SJCRH30 (cell line): Measurements from ENCODE around the gene MYO7A. TPM values are rescaled to one million over a fixed set of nuclear protein-coding genes. Genes with fewer than 3 reads are reported as not detected.
A peak's percentile ranks its signal among the peaks of the same experiment; 100 is the strongest.

Source experiments
- DNase-seq, 2 experiments: peaks; one replicate each; pipeline ENCODE4 v3.0.0-alpha.2; 2015 to 2020
- H3K27ac ChIP-seq: fragments of 250-450 bp; sonication (Bioruptor Pico); 2 replicates; pipeline ENCODE4 v1.5.1; 2020; ENCODE audit warnings: mild to moderate bottlenecking, moderate library complexity
- H3K27me3 ChIP-seq: fragments of 250-450 bp; sonication (Bioruptor Pico); 2 replicates; pipeline ENCODE4 v1.5.1; 2020; ENCODE audit warnings: mild to moderate bottlenecking, moderate library complexity
- H3K36me3 ChIP-seq: fragments of 250-450 bp; sonication (Bioruptor Pico); 2 replicates; pipeline ENCODE4 v1.5.1; 2020; ENCODE audit warnings: mild to moderate bottlenecking, moderate library complexity
- H3K4me1 ChIP-seq: fragments of 250-450 bp; sonication (Bioruptor Pico); 2 replicates; pipeline ENCODE4 v1.5.1; 2020; ENCODE audit warnings: mild to moderate bottlenecking, moderate library complexity
- H3K4me3 ChIP-seq: fragments of 250-450 bp; sonication (Bioruptor Pico); 2 replicates; pipeline ENCODE4 v1.5.1; 2020; ENCODE audit warnings: mild to moderate bottlenecking, moderate library complexity
- H3K9me3 ChIP-seq: fragments of 250-450 bp; sonication (Bioruptor Pico); replicated peaks from 2 replicates; pipeline ENCODE4 v1.5.1; 2020; ENCODE audit warnings: mild to moderate bottlenecking, moderate library complexity
- total RNA-seq: library from RNA; depleted of rRNA; stranded (reverse); fragments of >200 nt; shearing (Covaris generic); gene quantifications from 2 replicates; pipeline ENCODE4 v1.2.3, GENCODE V29; 2014

Gene MYO7A
- total RNA-seq, 1 experiment from 2014 or later = 4.5 TPM

GRCh38 chr11:77167111-77167626, 39.1 kb downstream of the MYO7A start:
- H3K4me3 ChIP-seq = no peak overlapping the region
- H3K36me3 ChIP-seq = no peaks in the 10 kb centered on the region
- no peak overlapping the region for H3K27ac ChIP-seq
- peaks cover 21% of the 10 kb centered on the region for H3K4me1 ChIP-seq
- H3K9me3 ChIP-seq = no peaks in the 10 kb centered on the region
- no peak for DNase-seq
- H3K27me3 ChIP-seq = no peaks in the 10 kb centered on the region

DNA sequence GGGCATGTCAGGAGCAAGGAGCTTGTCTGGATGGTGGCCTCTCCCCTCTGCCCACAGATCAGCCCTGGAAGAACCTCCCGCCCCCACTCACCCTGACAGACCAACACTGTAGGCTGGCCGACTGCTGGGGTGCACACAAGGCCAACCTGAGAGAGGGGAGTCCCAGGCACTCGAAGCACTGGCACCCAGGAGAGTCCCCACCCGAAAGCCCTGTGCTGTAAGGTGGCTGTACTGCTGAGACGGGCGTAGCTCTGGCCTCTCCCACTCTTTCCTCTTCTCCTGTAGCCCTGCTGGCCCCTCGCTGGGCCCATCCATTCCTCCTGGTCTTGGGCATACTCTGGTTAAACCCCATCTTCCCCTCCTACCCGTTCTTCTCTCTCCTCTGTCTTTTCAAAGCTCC, 39.7 kb downstream of the MYO7A start:
- H3K9me3 ChIP-seq = no peaks in the 10 kb centered on the region
- no peaks in the 10 kb centered on the region for H3K27me3 ChIP-seq
- H3K4me3 ChIP-seq = no peak overlapping the region
- no peaks in the 10 kb centered on the region for H3K36me3 ChIP-seq
- no peak for DNase-seq
- peaks cover 22% of the 10 kb centered on the region for H3K4me1 ChIP-seq
- H3K27ac ChIP-seq = no peak overlapping the region

DNA sequence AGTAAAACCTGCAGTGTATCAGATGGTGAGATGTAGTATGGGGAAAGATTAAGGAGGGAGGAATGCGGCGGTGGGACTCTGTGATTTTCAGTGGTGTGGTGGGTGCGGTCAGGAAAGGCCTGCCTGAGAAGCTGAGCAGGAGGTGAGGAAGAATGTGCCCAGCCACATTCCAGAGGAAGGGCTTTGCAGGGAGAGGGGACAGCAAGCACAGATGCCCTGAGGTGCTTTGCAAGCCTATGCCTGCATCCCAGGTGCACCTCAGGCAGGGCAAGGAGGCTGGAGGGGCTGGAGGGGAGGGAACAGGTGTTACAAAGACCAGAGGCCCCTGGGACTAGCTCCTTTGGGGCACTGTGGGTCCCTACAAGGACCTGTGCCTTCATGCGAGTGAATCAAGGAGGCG, 42.1 kb downstream of the MYO7A start:
- H3K4me1 ChIP-seq = peaks cover 42% of the 10 kb centered on the region
- DNase-seq = peak; percentile 13 to 25
- H3K9me3 ChIP-seq = no peaks in the 10 kb centered on the region
- no peaks in the 10 kb centered on the region for H3K27me3 ChIP-seq
- no peak overlapping the region for H3K27ac ChIP-seq
- no peaks in the 10 kb centered on the region for H3K36me3 ChIP-seq
- no peak overlapping the region for H3K4me3 ChIP-seq

GRCh38 chr11:77171254-77171653, 43.2 kb downstream of the MYO7A start:
- no peak for DNase-seq
- Histone ChIP-seq H3K9me3 (no peaks in the 10 kb centered on the region), H3K4me1 (peaks cover 49% of the 10 kb centered on the region), H3K27ac (no peak overlapping the region), H3K36me3 (no peaks in the 10 kb centered on the region), H3K4me3 (no peak overlapping the region), H3K27me3 (no peaks in the 10 kb centered on the region)

- Histone ChIP-seq H3K4me3 (no peak overlapping the region), H3K36me3 (no peaks in the 10 kb centered on the region), H3K4me1 (peaks cover 49% of the 10 kb centered on the region), H3K27me3 (no peaks in the 10 kb centered on the region), H3K27ac (no peak overlapping the region), H3K9me3 (no peaks in the 10 kb centered on the region)
- no peak for DNase-seq
These were observed 44.0 kb downstream of the MYO7A start for GRCh38 chr11:77171885-77172665.

GRCh38 chr11:77172666-77172982, 44.6 kb downstream of the MYO7A start:
- Histone ChIP-seq H3K36me3 (no peaks in the 10 kb centered on the region), H3K4me1 (peaks cover 49% of the 10 kb centered on the region), H3K27me3 (no peaks in the 10 kb centered on the region), H3K9me3 (no peaks in the 10 kb centered on the region), H3K4me3 (no peak overlapping the region), H3K27ac (no peak overlapping the region)
- DNase-seq = no peak

DNA sequence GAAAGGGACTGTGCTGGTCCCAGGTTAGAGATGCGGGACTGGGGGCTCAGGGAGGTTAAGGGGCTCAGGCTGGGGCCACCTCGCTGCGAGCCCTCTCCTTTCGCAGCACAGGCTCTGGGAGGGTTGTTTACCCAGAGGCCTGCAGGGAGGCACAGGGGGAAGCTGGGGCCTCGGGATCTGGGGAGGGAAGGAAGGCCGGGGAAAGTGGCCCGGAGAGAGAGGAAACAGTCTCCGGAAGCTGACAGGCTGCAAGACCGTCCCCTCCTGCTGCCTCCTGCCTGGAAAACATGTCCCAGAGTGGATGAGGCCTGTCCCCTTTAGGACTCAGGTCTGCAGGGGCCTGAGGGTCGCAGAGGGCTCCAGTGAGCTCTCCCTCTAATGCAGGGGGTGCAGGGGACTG, 45.4 kb downstream of the MYO7A start:
- no peak overlapping the region for H3K27ac ChIP-seq
- H3K4me1 ChIP-seq = peaks cover 49% of the 10 kb centered on the region
- H3K36me3 ChIP-seq = no peaks in the 10 kb centered on the region
- no peak for DNase-seq
- H3K27me3 ChIP-seq = no peaks in the 10 kb centered on the region
- H3K9me3 ChIP-seq = no peaks in the 10 kb centered on the region
- H3K4me3 ChIP-seq = no peak overlapping the region

DNA sequence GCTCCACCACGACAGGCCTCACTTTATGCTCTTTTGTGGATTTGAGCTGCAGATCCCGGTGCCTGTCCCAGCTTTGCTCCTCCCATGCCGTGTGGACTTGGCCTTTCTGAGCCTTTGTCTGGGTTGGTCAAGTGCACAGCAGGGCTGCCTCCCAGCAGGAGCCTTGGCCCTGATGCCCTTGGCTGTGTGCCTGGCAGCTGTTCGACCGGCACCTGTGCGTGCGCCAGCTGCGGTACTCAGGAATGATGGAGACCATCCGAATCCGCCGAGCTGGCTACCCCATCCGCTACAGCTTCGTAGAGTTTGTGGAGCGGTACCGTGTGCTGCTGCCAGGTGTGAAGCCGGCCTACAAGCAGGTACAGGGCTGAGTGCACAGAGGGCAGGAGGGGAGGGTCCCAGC, 46.5 kb downstream of the MYO7A start:
- Histone ChIP-seq H3K4me1 (peaks cover 49% of the 10 kb centered on the region), H3K27ac (peak overlapping the region; percentile 47), H3K36me3 (no peaks in the 10 kb centered on the region), H3K9me3 (no peaks in the 10 kb centered on the region), H3K4me3 (peak overlapping the region; percentile 6; the same call in 1 of the 2 replicates), H3K27me3 (no peaks in the 10 kb centered on the region)
- peak; percentile 89 to 92 for DNase-seq

DNA sequence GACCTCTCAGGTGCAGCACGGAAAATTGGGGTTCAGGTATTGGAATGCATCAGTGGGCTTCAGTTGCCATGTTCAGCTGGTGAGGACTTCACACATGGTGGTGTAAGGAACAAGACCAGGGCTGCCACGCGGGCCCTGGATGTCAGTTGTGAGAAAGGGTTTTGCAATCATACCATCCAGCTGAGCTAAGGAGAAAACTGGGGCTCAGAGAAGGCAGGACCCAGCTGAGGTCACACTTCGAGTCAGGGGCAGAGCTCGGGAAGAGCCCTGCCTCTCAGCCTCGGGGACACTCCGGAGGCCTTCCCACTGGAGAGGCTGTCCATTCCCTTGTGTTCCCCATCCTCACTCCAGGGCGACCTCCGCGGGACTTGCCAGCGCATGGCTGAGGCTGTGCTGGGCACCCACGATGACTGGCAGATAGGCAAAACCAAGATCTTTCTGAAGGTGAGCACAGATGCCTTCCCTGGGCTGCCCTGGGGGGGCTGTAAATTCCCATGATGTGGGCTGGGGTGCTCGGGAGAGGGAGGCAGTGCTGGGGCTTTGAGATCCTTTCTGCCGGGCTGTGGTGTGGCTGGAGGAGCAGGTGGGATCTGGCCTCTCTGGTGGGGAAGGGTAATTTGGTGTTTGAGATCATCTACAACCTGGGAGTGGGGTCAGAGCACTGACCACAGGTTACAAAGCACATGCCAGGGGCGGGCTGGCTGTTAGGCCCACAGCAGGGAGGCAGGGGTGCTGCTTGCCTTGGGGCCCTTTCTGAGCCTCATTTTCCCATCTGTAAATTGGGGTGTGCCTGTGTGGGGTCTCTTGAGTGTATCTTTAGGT, 47.2 kb downstream of the MYO7A start:
- Histone ChIP-seq H3K27me3 (no peaks in the 10 kb centered on the region), H3K9me3 (no peaks in the 10 kb centered on the region), H3K4me3 (peak overlapping the region; percentile 6; the same call in 1 of the 2 replicates), H3K27ac (peak overlapping the region; percentile 47), H3K36me3 (no peaks in the 10 kb centered on the region), H3K4me1 (peaks cover 44% of the 10 kb centered on the region)
- peak; percentile 38 to 54 for DNase-seq

GRCh38 chr11:77175869-77176539, 48.0 kb downstream of the MYO7A start:
- Histone ChIP-seq H3K27me3 (no peaks in the 10 kb centered on the region), H3K4me3 (peak overlapping the region; percentile 6; the same call in 1 of the 2 replicates), H3K36me3 (no peaks in the 10 kb centered on the region), H3K9me3 (no peaks in the 10 kb centered on the region), H3K27ac (peak overlapping the region; percentile 47), H3K4me1 (peaks cover 37% of the 10 kb centered on the region)
- DNase-seq = peak; percentile 91 to 92

DNA sequence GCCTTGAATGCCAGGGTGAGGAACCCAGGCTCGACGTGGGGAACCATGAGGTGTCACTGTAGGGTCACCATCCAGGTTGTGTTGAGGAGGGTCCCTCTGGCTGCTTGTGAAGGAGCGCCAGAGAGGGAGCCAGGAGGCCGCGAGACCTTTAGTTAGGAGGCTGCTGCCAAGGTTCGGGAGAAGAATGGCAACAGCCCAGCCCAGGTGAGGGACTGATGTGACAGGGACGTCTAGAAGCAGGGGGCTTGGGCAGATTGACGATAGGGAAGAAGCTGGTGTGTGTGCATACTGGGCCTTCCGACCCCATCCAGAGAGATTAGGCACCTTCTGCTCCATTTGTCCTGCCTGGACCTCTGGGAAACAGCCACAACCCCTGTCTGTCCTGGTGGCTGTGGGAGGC, 49.0 kb downstream of the MYO7A start:
- Histone ChIP-seq H3K4me1 (peaks cover 30% of the 10 kb centered on the region), H3K4me3 (no peak overlapping the region), H3K36me3 (no peaks in the 10 kb centered on the region), H3K27me3 (no peaks in the 10 kb centered on the region), H3K9me3 (no peaks in the 10 kb centered on the region), H3K27ac (no peak overlapping the region)
- DNase-seq = no peak

GRCh38 chr11:77178150-77178549, 50.1 kb downstream of the MYO7A start:
- no peaks in the 10 kb centered on the region for H3K36me3 ChIP-seq
- no peaks in the 10 kb centered on the region for H3K9me3 ChIP-seq

DNA sequence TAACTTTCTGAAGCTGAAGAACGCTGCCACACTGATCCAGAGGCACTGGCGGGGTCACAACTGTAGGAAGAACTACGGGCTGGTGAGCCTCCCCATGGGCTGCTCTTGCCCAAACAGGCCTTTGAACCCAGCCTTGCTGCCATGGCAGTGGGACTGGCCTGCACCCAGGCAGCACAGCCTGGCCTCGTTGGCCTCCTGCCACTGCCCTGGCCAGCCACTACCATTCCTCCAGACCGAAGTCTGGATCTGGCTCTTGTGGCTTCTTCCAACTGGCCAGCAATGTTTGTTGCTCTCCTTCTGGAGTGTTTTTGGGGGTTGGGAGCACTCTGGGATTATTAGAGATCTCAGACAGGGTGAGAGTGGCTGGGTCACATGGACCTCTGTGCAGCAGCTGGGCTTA, 51.0 kb downstream of the MYO7A start:
- Histone ChIP-seq H3K4me1 (peaks cover 16% of the 10 kb centered on the region), H3K9me3 (no peaks in the 10 kb centered on the region), H3K27ac (no peak overlapping the region), H3K4me3 (no peak overlapping the region), H3K36me3 (no peaks in the 10 kb centered on the region), H3K27me3 (no peaks in the 10 kb centered on the region)
- no peak for DNase-seq

More at GRCh38 chr11:77178150-77178549, 50.1 kb downstream of the MYO7A start:
- Histone ChIP-seq H3K4me3 (no peak overlapping the region), H3K4me1 (peaks cover 25% of the 10 kb centered on the region), H3K27me3 (no peaks in the 10 kb centered on the region), H3K27ac (no peak overlapping the region)
- DNase-seq = no peak

- Histone ChIP-seq H3K9me3 (no peaks in the 10 kb centered on the region), H3K4me1 (peaks cover 12% of the 10 kb centered on the region), H3K27me3 (no peaks in the 10 kb centered on the region), H3K36me3 (no peaks in the 10 kb centered on the region), H3K27ac (no peak overlapping the region), H3K4me3 (no peak overlapping the region)
- no peak for DNase-seq
These were observed 51.6 kb downstream of the MYO7A start for GRCh38 chr11:77179681-77180080.

DNA sequence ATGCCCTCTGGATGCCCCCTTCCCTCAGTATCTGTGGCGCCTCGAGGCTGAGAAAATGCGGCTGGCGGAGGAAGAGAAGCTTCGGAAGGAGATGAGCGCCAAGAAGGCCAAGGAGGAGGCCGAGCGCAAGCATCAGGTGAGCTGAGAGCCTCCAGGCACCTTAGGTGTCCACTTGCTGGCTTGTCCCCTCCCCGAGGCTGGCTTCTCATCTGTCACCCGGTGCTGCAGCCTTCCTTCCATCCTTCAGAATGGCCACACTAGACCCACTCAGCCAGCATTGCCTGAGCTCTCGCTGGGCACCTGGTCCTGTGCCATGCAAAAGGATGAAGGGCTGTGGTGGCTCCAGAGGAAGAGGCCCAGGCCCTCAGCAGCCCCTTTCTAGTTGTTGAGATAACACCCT, 52.3 kb downstream of the MYO7A start:
- no peak overlapping the region for H3K27ac ChIP-seq
- H3K9me3 ChIP-seq = no peaks in the 10 kb centered on the region
- H3K4me3 ChIP-seq = no peak overlapping the region
- H3K36me3 ChIP-seq = no peaks in the 10 kb centered on the region
- no peak for DNase-seq
- H3K27me3 ChIP-seq = no peaks in the 10 kb centered on the region
- H3K4me1 ChIP-seq = peaks cover 5% of the 10 kb centered on the region
